ENCODE data around the gene HSD17B8. TPM values are rescaled to one million over a fixed set of nuclear protein-coding genes. Genes with fewer than 3 reads are reported as not detected.

HSD17B8 gene
- total RNA-seq, 4 donors from 2014 or later, result 15.1 to 42.5 (median 26.3) TPM

DNA sequence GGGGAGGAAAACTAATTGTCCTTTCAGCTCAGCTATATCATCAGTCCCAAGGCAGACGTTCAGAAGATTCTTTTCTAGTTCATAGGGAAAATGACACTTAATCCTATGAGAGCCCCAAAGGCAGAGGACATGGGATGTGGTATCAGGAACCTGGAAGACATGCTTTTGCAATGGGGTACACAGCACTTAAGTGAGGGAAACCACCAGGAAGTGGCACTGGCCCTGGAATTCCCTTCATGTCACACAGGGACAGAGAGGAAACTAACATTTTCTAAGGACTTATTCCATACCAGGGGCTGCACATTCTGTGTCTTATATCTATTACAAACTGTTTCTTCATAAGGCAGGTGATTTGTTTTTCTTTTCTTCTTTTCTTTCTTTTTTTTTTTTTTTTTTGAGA lies 39.0 kb downstream of the HSD17B8 start:
- WGBS, 2 donors, result 28 to 46% methylated on average over 1 of the region's 1 CpG
- Histone ChIP-seq H3K4me1 (peaks cover 0 to 10% (median 6%) of the 10 kb centered on the region in 3 donors), H3K4me3 (no peak overlapping the region), H3K27me3 (peaks cover 0 to 34% (median 0%) of the 10 kb centered on the region in 4 donors), H3K36me3 (no peaks in the 10 kb centered on the region), H3K9me3 (no peaks in the 10 kb centered on the region), H3K27ac (no peak overlapping the region)
- intact Hi-C loops (cut with DNase I), result no loop called here
- TF ChIP-seq CTCF (IDR thresholded peaks at IDR 0.05) (no peak), POLR2A (IDR thresholded peaks at IDR 0.05) (no peak)
- no peak for DNase-seq

- Histone ChIP-seq H3K4me3 (peak overlapping the region; percentile 38 to 74 (median 64)), H3K27ac (peak overlapping the region; percentile 92 to 99 (median 98)), H3K27me3 (peaks cover 0 to 3% (median 0%) of the 10 kb centered on the region in 4 donors), H3K36me3 (peaks cover 0 to 19% (median 0%) of the 10 kb centered on the region in 3 donors), H3K4me1 (peaks cover 13 to 32% (median 23%) of the 10 kb centered on the region in 3 donors), H3K9me3 (no peaks in the 10 kb centered on the region)
- intact Hi-C loops (cut with DNase I), result loop anchor here (5.0 kb wide), 2 partner anchors 86 to 126 kb away; no protein-coding TSS in a partner anchor
- TF ChIP-seq POLR2A (IDR thresholded peaks at IDR 0.05), result no peak
- peak; percentile 81 to 98 (median 94) for TF ChIP-seq CTCF (IDR thresholded peaks at IDR 0.05)
- 3 to 4% methylated on average over 22 to 26 of the region's 28 CpGs for WGBS, 2 donors
- peak; percentile 60 for DNase-seq
Observed at GRCh38 chr6:33247977-33248642, 43.7 kb downstream of the HSD17B8 start.

- TF ChIP-seq POLR2A (IDR thresholded peaks at IDR 0.05), result no peak
- peak in 1 of 6 experiments; percentile 7 for TF ChIP-seq CTCF (IDR thresholded peaks at IDR 0.05)
- peaks cover 0 to 3% (median 0%) of the 10 kb centered on the region in 4 donors for H3K27me3 ChIP-seq
- H3K4me1 ChIP-seq, result peaks cover 13 to 32% (median 23%) of the 10 kb centered on the region in 3 donors
- DNase-seq, result peak; percentile 60
- peaks cover 0 to 19% (median 0%) of the 10 kb centered on the region in 3 donors for H3K36me3 ChIP-seq
- no peaks in the 10 kb centered on the region for H3K9me3 ChIP-seq
- 0% methylated on average over 10 to 18 of the region's 18 CpGs for WGBS, 2 donors
- H3K4me3 ChIP-seq, result peak overlapping the region; percentile 38 to 74 (median 64)
- H3K27ac ChIP-seq, result peak overlapping the region; percentile 92 to 99 (median 98)
- intact Hi-C loops (cut with DNase I), result loop anchor here (5.0 kb wide), 2 partner anchors 86 to 126 kb away; no protein-coding TSS in a partner anchor
Observed at GRCh38 chr6:33248643-33248931, 44.1 kb downstream of the HSD17B8 start.

GRCh38 chr6:33248932-33249731 lies 44.7 kb downstream of the HSD17B8 start:
- peak overlapping the region; percentile 92 to 99 (median 98) for H3K27ac ChIP-seq
- H3K36me3 ChIP-seq, result peaks cover 0 to 19% (median 0%) of the 10 kb centered on the region in 3 donors
- peak overlapping the region; percentile 38 to 74 (median 64) for H3K4me3 ChIP-seq
- peaks cover 13 to 32% (median 23%) of the 10 kb centered on the region in 3 donors for H3K4me1 ChIP-seq
- peaks cover 0 to 3% (median 0%) of the 10 kb centered on the region in 4 donors for H3K27me3 ChIP-seq
- TF ChIP-seq POLR2A (IDR thresholded peaks at IDR 0.05), result peak in 2 of 4 donors; percentile 79 to 85
- TF ChIP-seq CTCF (IDR thresholded peaks at IDR 0.05), result peak in 2 of 6 experiments; percentile 7 to 20
- no peaks in the 10 kb centered on the region for H3K9me3 ChIP-seq
- DNase-seq, result peak; percentile 88
- intact Hi-C loops (cut with DNase I), result loop anchor here (5.0 kb wide), 2 partner anchors 87 to 127 kb away; no protein-coding TSS in a partner anchor
- 0 to 1% methylated on average over 28 to 35 of the region's 58 CpGs for WGBS, 2 donors
